ENCODE data around the gene ROR2.

ROR2 gene

DNA sequence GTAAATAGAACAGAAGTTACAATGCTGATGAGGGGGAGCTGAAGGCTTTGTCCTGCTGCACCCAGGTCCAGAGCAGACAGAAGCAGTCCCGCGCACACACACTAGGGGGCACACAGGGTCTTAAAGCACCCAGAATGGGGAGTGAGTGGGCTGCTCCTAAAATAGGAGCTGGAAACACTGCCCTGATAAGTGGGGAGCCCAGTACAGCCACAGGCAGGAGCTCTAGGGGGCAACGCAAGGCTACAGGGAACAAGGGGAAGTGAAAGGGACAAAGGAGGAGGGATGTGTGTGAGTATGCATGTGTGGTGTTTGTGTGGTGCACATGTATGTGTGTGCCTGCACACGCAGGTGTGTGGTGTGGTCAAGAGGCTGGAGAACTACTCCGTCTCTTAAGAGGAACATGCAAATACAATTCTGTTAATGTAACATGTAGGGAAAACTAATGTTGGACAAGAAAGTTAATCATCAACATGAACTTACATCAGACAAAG is 191.5 kb downstream of the ROR2 start:
- Histone ChIP-seq H2AFZ (ENCODE audit: low read depth) (no peak overlapping the region), H3K9ac (no peak overlapping the region)

DNA sequence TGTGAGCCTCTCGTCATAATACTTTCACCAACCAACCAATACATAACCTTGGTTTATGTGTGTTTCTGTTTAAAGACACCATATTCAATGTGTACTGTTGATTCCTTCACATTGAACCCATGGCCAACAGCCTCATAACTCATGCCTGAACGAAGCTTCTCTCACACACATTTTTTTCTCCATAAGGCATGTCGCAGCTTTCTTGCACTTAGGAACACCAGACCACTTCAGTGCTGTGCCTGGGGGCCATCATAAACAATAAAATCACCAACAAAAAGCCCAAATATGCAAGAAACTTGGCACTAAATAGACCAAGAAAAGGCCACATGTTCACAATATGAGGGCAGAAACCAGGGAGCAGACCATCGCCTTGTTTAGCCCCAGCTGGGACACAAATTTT is 192.2 kb downstream of the ROR2 start:
- H3K4me1 ChIP-seq (ENCODE audit: low read depth, poor library complexity, severe bottlenecking) = no peaks in the 10 kb centered on the region
- H3K27me3 ChIP-seq (ENCODE audit: insufficient read depth, low read depth) = no peaks in the 10 kb centered on the region
- H3K4me2 ChIP-seq = no peak overlapping the region
- TF ChIP-seq, protein P1, sequence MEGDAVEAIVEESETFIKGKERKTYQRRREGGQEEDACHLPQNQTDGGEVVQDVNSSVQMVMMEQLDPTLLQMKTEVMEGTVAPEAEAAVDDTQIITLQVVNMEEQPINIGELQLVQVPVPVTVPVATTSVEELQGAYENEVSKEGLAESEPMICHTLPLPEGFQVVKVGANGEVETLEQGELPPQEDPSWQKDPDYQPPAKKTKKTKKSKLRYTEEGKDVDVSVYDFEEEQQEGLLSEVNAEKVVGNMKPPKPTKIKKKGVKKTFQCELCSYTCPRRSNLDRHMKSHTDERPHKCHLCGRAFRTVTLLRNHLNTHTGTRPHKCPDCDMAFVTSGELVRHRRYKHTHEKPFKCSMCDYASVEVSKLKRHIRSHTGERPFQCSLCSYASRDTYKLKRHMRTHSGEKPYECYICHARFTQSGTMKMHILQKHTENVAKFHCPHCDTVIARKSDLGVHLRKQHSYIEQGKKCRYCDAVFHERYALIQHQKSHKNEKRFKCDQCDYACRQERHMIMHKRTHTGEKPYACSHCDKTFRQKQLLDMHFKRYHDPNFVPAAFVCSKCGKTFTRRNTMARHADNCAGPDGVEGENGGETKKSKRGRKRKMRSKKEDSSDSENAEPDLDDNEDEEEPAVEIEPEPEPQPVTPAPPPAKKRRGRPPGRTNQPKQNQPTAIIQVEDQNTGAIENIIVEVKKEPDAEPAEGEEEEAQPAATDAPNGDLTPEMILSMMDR (conservative IDR thresholded peaks at IDR 0.05; ENCODE audit: low read depth, low read length) = no peak
- H3K36me3 ChIP-seq (ENCODE audit: insufficient read depth) = no peaks in the 10 kb centered on the region
- no peaks in the 10 kb centered on the region for H4K20me1 ChIP-seq (ENCODE audit: insufficient read depth)
- H3K79me2 ChIP-seq (ENCODE audit: insufficient read depth, low read depth) = no peaks in the 10 kb centered on the region
- no peak overlapping the region for H3K4me3 ChIP-seq (IDR thresholded peaks at IDR 0.05; ENCODE audit: insufficient read depth, low read depth, low read length)
- H3K9ac ChIP-seq = no peak overlapping the region
- H3K27ac ChIP-seq = no peak overlapping the region
- H2AFZ ChIP-seq (ENCODE audit: low read depth) = no peak overlapping the region

More for the DNA sequence above, 191.5 kb downstream of the ROR2 start:
- no peaks in the 10 kb centered on the region for H3K79me2 ChIP-seq (ENCODE audit: insufficient read depth, low read depth)
- no peaks in the 10 kb centered on the region for H3K4me1 ChIP-seq (ENCODE audit: low read depth, poor library complexity, severe bottlenecking)
- no peaks in the 10 kb centered on the region for H4K20me1 ChIP-seq (ENCODE audit: insufficient read depth)
- TF ChIP-seq, protein P1 (conservative IDR thresholded peaks at IDR 0.05; ENCODE audit: low read depth, low read length) = peak; percentile 85
- H3K4me3 ChIP-seq (IDR thresholded peaks at IDR 0.05; ENCODE audit: insufficient read depth, low read depth, low read length) = no peak overlapping the region
- no peaks in the 10 kb centered on the region for H3K36me3 ChIP-seq (ENCODE audit: insufficient read depth)
- no peak overlapping the region for H3K27ac ChIP-seq
- H3K27me3 ChIP-seq (ENCODE audit: insufficient read depth, low read depth) = no peaks in the 10 kb centered on the region
- no peak overlapping the region for H3K4me2 ChIP-seq

DNA sequence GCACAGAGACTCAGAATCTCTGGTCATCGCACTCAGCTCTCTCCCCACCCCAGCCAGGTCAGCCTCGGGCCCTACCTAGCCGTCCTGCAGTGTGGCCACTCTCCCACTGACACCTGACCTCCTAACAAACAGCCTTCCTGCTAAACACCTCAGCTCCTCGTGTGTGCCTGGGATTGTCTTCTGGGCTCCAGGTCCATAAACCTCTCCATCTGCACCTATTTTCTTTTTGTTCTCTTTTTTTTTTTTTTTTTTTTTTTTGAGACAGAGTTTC is 193.6 kb downstream of the ROR2 start:
- H2AFZ ChIP-seq (ENCODE audit: low read depth) = no peak overlapping the region
- no peaks in the 10 kb centered on the region for H4K20me1 ChIP-seq (ENCODE audit: insufficient read depth)
- H3K4me1 ChIP-seq (ENCODE audit: low read depth, poor library complexity, severe bottlenecking) = no peaks in the 10 kb centered on the region
- H3K4me3 ChIP-seq (IDR thresholded peaks at IDR 0.05; ENCODE audit: insufficient read depth, low read depth, low read length) = no peak overlapping the region
- TF ChIP-seq, protein P1 (conservative IDR thresholded peaks at IDR 0.05; ENCODE audit: low read depth, low read length) = no peak
- no peaks in the 10 kb centered on the region for H3K27me3 ChIP-seq (ENCODE audit: insufficient read depth, low read depth)
- H3K27ac ChIP-seq = no peak overlapping the region
- H3K9ac ChIP-seq = no peak overlapping the region
- no peaks in the 10 kb centered on the region for H3K79me2 ChIP-seq (ENCODE audit: insufficient read depth, low read depth)
- H3K4me2 ChIP-seq = no peak overlapping the region
- no peaks in the 10 kb centered on the region for H3K36me3 ChIP-seq (ENCODE audit: insufficient read depth)

DNA sequence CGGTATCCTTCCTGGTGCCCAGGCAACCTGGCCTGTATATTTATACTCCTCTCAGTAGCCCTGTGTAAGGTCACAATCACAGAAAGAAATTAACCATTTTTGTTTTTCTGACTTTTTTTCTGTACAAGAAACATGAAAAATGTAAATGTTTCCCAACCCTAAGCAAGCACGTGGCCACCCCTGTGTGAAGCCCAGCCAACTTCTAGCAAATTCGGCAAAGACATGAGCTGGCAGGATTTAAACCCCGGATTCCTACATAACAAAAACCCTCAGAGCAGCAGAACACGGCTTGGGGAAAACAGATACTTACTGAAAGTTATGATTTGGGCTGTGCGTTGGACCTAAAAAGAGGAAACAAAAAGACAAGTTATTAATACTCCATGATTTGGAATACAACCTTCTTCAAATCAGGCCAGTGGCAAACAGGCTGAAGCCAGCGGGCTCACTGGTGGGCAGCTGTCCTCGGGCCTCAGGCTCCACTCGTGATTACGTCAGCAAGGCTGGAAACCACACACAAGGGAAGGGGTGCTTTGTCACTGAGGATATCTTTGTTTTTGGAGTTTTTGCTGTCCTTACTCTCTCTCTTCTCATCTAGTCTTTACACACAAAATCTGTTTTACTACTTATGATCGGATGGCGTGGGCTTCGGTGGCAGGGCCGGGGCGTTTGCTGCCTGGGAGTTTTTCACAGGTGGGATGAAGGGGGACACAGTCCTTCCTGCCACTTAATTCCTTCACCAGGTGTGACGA is 194.1 kb downstream of the ROR2 start:
- Histone ChIP-seq H3K27ac (no peak overlapping the region), H3K4me3 (IDR thresholded peaks at IDR 0.05; ENCODE audit: insufficient read depth, low read depth, low read length) (no peak overlapping the region), H3K36me3 (ENCODE audit: insufficient read depth) (no peaks in the 10 kb centered on the region), H3K4me1 (ENCODE audit: low read depth, poor library complexity, severe bottlenecking) (no peaks in the 10 kb centered on the region), H3K27me3 (ENCODE audit: insufficient read depth, low read depth) (no peaks in the 10 kb centered on the region), H3K4me2 (no peak overlapping the region), H4K20me1 (ENCODE audit: insufficient read depth) (no peaks in the 10 kb centered on the region), H3K79me2 (ENCODE audit: insufficient read depth, low read depth) (no peaks in the 10 kb centered on the region), H3K9ac (no peak overlapping the region), H2AFZ (ENCODE audit: low read depth) (no peak overlapping the region)
- TF ChIP-seq, protein P1 (conservative IDR thresholded peaks at IDR 0.05; ENCODE audit: low read depth, low read length) = no peak

Data from KMS-11 (cell line).